Measurements from ENCODE around the gene GPC5. TPM values are rescaled to one million over a fixed set of nuclear protein-coding genes. Genes with fewer than 3 reads are reported as not detected.
"Not testable (repeated sequence)": the region's sequence is repeated elsewhere in the genome, so short reads cannot be mapped to it uniquely, and the experiment has no call there.

The GPC5 gene
- total RNA-seq, 1 donor from 2014 or later: 2.5 TPM

DNA sequence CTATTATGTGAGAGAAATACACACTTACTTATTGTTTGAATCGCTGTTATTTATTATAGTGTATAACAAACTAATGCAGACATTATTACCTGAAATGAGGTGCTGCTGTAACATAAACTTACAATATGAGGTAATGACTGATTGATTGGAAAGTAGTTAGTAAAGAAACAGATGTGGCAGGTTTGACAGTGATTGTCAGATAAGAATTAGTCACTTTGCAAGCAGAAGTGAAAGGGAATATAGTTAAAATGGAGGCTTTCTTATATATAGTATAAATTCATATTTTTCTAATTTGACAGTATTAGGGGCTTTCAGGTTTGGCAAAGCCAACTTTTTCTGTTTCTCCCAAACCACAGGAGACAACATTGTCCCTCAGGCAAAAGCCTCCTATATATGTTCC lies 30.3 kb upstream of the GPC5 start:
- DNase-seq (ENCODE audit: low spot score) (no peak), ATAC-seq (no peak)
- intact Hi-C loops (cut with DNase I): no loop called here

DNA sequence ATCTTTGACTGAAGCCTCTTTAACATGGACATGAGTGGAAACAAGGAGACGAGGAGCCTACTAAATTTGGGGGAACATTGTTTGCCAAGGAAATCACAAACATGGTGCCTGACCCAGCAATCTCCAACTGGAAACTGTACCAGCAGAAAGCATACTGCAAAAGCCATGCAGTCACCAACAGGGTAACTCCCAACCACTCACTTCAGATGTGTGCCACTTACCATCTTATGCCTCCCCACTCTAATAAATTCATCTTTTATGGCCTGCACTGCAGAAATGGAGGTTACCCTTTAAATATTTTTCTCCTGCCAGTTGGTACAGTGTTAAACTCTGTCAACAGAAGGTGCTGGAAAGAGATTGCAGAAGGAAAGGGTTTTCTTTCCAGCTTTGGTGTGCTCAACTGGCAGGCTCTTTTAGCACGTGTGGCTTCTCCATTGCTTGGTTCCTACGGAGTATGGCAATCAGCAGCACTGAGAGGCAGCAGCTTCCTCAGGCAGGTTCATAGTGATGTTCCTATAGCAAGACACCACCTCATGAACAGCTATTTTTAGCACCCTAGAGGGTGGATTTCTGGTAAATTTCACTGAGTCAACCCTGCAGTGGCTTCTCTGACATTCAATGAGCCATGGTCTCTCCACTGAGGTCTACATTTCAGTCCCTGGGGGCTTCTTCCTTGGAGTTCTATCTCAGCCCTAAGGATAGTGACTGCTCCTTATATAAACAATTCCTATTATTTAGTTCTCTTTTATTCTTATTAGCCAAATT lies 29.6 kb upstream of the GPC5 start:
- intact Hi-C loops (cut with DNase I): no loop called here
- no peak for ATAC-seq
- no peak for DNase-seq (ENCODE audit: low spot score)

DNA sequence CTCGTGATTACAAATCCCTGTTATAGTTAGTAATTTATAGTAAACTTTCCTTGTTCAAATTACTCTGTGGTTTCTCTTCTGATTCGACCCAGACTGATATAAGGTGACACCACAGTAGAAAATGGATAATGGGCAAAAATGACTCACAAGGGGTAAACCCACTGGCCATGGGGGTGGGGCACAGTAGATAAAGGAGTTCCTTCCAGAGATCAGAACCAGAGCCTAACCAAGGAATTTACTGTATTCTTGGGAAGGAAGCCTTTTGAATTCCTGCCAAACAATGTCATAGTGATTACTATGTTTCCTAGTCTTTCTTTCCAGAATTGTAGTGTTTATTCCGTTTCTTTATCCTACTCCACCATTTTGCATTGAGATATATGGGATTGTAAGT lies 29.0 kb upstream of the GPC5 start:
- DNase-seq (ENCODE audit: low spot score) (no peak), ATAC-seq (no peak)
- intact Hi-C loops (cut with DNase I): no loop called here

DNA sequence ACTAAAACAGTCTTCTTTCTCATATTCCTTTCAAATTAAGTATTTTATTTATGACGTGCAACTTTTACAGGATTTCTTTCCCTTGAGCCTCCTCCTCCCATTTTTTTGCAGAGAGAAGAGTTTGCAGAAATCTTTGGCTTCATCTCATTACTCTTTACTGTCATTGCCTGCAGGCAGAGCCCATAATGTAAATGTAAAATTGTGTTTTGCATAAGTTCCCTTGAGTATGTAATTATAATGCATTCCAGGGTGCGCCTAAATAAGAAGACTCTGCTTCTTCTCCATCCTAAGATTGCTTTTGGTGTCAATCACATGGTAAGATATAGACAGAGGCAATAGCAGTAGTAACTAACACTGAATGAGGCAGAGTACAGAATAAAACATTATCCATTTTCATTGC lies 27.9 kb upstream of the GPC5 start:
- no peak for DNase-seq (ENCODE audit: low spot score)
- intact Hi-C loops (cut with DNase I): no loop called here
- no peak for ATAC-seq

DNA sequence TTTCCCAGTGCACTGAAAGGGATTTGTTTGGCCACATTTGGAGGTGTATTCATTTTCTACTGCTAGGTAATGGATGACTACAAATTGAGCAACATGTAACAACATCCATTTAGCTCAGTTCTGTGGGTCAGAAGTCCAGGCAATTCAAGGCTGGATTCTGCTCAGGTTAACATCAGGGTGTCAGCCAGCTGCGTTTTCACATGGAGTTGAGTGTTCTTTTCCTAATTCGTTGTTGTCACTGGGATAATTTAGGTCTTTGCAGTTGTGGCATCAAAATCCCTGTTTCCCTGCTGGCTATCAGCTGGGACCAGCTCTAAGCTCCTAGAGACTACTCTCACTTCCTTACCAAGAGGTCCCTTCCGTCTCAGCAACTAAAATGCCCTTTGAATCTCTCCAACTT lies 25.5 kb upstream of the GPC5 start:
- ATAC-seq: no peak
- intact Hi-C loops (cut with DNase I): no loop called here

DNA sequence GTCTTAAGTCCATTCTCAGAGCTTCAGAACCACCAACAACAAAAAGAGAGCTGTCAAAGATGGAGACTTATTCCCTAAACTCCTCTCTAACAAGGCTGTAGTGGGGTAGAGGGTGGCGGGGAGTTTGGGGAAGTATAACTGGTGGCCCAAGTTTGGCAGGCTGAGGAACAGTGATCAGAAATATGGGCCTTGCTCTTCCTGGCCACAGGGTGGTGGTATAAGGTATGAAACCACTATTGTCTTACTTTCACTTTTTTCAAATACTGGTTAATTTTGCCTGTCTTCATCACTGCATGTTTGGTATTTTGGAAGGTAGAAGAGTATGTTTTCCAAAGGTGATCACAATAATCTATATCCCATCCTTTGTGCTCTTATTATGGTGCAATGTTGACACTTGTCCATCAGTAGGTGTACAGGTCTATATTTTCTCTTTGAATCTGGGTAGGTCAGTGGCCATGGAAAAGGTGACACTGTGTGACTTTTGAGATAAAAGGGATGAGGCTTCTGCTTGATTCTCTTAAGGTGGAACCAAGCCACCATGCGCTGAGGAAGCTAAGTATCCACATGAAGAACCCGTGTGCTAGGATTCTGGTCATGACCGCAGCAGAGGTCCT lies 23.2 kb upstream of the GPC5 start:
- intact Hi-C loops (cut with DNase I): no loop called here
- ATAC-seq (no peak), DNase-seq (ENCODE audit: low spot score) (no peak)

More for the DNA sequence above, 25.5 kb upstream of the GPC5 start:
- no peak for DNase-seq (ENCODE audit: low spot score)

DNA sequence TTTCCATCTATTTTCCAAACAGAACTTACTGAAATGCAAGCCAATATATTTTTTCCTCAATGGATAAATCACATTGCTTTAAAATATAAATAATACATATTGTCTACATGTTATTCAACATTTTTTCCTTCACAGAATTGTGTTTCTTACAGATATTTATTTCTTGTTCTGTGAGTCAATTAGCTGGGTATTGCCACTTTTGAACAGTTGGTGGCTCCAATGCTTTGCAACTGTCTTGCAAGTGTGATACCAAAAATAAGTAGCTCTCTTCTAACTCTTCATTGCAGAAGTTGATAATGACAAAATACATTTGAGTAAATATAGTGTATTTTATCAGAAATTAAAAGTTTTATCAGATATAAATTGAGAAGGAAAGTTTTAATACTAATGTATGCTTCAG lies 17.1 kb upstream of the GPC5 start:
- DNase-seq (ENCODE audit: low spot score) (no peak), ATAC-seq (no peak)

DNA sequence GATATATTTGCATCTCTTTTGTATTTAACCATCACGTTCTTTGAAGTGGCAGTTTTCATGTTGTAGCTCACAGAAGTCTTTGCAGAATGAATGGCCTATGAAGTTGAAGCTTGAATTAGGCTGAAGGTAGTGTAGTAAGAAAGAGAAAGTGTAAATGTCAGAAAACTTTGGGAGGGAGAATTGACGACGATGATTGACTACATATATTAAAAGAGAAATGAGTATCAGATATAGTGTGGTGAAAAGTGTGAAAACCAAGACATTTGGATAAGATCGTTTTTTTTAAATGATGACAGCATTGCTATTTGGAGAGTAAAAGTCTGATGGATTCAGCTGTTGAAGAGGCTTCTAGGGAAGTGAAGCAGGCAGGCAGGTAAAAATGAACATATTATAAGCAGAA lies 14.6 kb upstream of the GPC5 start:
- intact Hi-C loops (cut with DNase I): no loop called here
- no peak for DNase-seq (ENCODE audit: low spot score)
- no peak for ATAC-seq

More for the DNA sequence above, 17.1 kb upstream of the GPC5 start:
- intact Hi-C loops (cut with DNase I): no loop called here

DNA sequence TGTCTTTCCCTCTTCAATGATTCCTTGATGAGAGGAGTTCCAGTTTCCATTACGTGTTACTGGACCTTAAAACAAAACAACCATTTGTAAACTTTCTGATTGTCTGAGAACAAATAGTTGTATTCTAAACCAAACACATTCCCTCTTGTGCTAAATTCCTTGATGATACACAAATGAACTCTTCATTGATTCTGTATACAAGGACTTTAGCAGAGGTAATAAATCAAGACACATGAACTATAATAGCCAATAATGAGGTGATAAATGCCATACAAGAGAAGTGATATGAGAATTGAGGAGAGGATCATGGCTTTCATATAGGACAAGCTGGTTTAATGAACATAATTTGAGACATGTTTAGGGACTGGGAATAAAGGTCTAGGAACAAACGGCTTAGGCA lies 13.5 kb upstream of the GPC5 start:
- no peak for ATAC-seq
- intact Hi-C loops (cut with DNase I): no loop called here
- no peak for DNase-seq (ENCODE audit: low spot score)

DNA sequence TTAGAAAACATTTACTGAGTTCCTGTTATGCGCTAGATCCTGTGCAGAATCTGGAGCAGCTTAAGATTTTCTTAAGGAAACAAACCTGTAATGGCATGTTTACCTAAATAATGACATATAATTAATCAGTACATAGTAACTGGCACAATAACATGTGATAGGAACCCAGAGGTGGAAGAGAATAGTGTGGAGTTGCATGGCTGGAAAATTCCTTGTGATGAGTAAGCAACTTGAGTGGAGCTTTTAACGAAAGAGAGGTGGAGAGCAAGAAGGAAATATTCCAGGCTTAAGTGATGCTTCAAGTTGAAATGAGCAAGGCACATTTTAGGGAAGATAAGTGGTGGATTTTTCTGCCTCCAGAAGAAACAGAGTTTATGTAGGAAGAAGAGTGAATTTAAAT lies 9.2 kb upstream of the GPC5 start:
- ATAC-seq (no peak), DNase-seq (ENCODE audit: low spot score) (no peak)
- intact Hi-C loops (cut with DNase I): no loop called here

DNA sequence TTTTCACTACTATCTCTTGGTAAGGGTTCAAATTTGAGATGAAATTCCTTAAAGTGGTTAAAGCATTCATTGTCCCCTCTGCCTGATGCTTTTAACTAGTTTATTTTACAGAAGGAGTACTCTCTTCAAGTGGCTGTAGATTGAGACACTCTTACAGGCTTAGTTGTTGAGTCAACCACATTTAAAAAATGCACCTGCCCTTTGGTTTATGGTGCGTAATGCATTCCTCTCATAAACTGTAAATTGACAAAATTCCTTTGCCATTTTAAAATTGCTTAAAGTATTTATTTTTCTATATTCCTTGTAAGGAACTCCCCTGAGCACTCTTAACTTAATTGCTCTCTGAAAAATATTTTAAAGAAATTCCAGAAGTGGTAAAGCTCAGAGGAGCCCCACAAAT lies 826 bp upstream of the GPC5 start:
- ATAC-seq (no peak), DNase-seq (ENCODE audit: low spot score) (no peak)
- intact Hi-C loops (cut with DNase I): no loop called here

DNA sequence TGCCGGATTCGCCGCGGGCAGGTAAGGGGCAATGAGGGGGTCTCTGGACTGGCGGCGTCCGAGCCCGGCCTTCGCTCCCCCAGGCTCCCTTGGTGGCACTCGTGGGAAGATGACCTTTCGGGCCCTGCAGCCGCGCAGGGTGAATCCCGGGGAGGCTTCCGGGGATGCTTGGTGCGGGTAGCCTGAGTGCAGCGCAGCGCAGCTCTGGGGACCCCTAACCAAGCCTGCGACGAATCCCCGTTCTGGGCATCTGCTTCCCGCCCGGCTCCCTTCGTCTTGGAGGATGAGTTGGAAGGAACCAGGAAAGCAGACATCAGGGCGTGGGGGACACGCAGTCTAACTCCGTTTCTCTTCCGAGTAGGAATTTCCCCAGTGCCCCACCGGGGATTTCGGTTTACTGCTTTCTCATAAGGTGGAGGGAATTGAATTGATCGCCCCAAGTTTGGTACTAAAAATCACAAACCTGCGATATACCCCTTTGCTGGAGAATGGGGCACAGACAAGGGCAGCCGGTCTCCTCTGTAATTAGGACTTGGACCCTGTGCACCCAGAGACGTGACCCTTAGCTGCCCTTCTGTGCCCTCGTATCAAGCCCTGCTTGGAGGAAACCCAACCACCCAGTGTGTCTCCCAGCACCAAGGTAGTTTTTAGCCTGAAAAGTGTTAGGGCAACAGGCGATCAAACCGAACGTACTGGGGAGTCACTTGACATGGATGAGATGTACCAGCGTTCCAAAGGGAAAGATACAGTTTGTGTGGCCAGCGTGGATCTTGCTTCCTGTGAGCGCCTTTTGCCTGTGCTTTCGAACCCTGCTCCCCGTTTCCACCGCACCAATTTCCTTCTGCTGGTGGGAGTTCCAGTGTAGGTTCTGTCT lies 1.0 kb downstream of the GPC5 start:
- ATAC-seq: peak; percentile 33
- intact Hi-C loops (cut with DNase I): no loop called here
- no peak for DNase-seq (ENCODE audit: low spot score)

DNA sequence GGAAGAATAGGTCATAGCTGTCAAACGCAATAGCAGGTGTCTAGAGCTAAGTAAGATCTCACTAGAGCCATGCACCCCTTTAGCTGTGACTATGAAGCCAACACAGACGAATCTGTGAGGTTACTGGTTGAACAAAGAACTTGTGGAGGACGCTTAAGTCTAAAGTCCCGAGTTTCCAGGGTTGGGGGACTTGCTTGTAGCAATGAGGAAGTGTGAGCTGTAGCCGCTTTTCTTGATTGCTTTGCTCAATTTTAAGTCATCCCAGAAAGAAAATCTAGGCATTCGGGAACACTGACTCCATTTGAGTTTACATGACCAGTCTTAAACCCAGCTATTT lies 1.6 kb downstream of the GPC5 start:
- ATAC-seq (peak; percentile 17), DNase-seq (ENCODE audit: low spot score) (no peak)
- intact Hi-C loops (cut with DNase I): no loop called here

DNA sequence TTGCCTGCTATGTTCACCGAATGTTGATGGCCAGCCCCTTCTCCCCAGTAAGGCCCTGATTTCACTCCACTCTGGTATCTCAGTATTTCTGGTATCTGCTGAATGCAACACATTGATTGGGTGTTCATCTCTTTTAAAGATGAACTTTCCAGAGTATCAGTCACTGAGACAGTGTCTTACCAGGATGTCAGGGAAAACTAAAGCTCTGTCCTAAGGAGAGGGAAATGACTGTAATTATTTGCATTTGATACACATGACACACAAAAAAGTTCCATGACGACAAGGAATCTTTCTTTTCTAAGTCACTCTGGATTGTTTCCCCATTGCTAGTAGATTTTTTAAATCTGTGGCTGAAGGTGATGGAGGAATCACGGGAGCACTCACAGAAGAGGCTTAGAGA lies 2.2 kb downstream of the GPC5 start:
- no peak for ATAC-seq
- DNase-seq (ENCODE audit: low spot score): no peak
- intact Hi-C loops (cut with DNase I): no loop called here

DNA sequence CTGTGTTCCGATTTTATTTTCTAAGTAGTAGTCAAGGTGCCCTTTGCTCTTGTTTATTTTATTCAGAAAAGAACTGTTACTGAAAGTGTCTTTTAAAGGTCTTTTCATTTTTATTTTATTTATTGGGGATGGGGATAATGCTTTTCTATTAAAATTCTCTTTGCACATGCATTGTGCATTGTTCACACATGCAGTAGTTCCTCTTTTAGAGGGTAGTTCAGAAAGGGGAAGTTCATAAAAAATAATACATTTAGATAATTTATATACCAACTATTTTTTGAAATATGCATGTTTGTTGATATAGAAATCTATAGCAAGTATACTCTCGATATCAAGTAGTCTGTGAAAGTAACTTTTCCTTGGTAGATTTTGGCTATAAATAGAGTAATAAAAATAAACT lies 3.5 kb downstream of the GPC5 start:
- no peak for ATAC-seq

DNA sequence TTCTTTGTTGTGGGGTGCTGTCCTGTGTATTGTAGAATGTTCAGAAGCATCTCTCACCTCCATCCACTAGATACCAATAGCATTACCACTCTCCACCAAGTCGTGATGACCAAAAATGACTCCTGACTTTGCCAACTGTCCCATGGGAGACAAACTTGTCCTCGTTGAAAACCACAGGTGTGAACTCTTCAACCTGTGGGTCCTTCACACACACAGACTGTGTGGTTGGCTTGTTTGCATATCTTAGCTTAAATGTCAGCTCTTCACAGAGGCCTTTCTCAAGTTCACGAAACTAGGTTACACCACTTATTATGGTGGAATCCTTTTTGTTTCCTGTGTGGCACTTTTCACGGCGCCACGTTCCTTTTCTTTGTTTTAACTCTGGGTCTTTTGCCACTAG lies 6.8 kb downstream of the GPC5 start:
- DNase-seq (ENCODE audit: low spot score): no peak
- intact Hi-C loops (cut with DNase I): no loop called here
- ATAC-seq: no peak

More for the DNA sequence above, 3.5 kb downstream of the GPC5 start:
- no peak for DNase-seq (ENCODE audit: low spot score)
- intact Hi-C loops (cut with DNase I): no loop called here

DNA sequence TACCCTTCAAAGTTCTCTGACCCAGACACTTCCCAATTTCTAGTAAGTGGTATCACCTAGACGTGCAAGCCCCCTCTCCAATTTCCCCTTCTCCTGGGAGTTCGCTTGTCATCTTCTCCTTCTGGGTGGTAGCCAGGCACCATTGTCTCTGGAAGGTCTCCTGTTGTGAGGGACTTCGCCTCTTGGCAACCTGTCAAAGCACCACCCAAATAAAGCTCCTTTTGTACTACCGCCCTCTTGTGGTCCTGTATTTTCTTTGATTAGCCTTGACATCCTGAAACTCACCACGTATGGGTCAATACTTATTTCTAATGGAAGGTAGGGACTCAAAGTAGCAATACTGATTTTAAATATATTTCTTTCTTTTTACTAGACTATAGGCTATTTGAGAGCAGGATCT lies 8.2 kb downstream of the GPC5 start:
- ATAC-seq: no peak
- no peak for DNase-seq (ENCODE audit: low spot score)
- intact Hi-C loops (cut with DNase I): no loop called here

DNA sequence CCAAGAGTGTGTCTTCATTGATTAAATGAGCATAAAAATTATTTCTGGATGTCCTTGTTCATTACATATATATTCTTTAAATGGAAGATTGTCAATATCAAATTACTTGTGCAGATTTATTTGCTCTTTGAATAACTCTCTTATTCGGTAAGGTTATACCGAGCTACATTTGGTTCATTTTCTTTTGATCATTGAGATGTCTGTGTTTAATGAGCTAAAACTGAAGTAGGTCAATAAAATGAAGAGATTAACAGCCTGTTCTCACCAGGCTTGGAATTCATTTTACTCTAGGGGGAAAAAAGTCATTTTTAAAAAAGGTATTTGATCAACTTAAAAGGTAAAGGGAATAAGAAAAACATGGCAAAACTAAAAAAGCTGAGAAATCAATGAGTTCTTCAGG lies 10.6 kb downstream of the GPC5 start:
- ATAC-seq: no peak

DNA sequence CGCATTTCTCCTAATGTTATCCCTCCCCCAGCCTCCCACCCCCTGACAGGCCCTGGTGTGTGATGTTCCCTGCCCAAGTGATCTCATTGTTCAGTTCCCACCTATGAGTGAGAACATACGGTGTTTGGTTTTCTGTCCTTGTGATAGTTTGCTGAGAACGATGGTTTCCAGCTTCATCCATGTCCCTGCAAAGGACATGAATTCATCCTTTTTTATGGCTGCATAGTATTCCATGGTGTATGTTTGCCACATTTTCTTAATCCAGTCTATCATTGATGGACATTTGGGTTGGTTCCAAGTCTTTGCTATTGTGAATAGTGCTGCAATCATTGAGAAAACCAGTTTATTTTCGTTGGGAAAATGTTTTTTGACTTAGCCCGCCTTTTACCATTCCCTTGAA lies 18.2 kb downstream of the GPC5 start:
- DNase-seq (ENCODE audit: low spot score); intact Hi-C loops (cut with DNase I); ATAC-seq: not testable (repeated sequence)

More for the DNA sequence above, 10.6 kb downstream of the GPC5 start:
- DNase-seq (ENCODE audit: low spot score): no peak
- intact Hi-C loops (cut with DNase I): no loop called here

DNA sequence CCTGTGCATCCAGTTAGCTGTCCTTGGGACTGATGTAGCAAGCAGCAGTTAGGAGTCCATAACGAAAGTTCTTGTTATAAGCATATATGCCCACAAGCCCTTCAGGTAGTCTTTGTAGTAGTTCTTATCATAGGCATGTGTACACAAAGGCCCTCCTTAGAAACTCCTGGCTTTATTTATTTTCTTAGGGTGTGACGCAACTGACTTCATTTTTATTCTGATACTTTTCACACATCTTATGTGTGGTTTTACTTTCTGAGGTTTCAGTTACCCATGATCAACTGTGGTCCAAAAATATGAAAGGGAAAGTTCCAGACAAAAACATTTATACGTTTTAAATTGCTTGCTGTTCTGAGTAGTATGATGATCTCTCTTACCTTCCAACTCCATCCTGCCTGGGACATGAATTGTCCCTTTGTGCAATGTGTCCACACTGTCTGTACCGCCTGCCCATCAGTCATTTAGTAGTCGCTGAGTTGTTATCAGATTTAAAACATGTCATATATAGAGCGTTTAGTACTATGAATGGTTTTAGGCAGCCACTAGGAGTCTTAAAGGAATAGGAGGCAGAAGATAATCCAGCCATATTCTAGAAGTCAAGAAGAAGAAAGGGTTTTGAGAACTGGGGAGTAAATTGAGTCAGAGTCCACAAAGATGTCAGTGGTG lies 19.4 kb downstream of the GPC5 start:
- ATAC-seq (no peak), DNase-seq (ENCODE audit: low spot score) (no peak)
- intact Hi-C loops (cut with DNase I): no loop called here
